Measurements from ENCODE around the gene CHAC1.

- TF ChIP-seq POLR2AphosphoS5 (IDR thresholded peaks at IDR 0.05) (no peak), CTCF (IDR thresholded peaks at IDR 0.05) (no peak)
Measured at GRCh38 chr15:40938536-40938870, 14.8 kb upstream of the CHAC1 start.

All from breast epithelium (tissue), 3 donors.